GM18498 (cell line): Measurements from ENCODE around the gene SNAPC2.
"Not testable (repeated sequence)": the region's sequence is repeated elsewhere in the genome, so short reads cannot be mapped to it uniquely, and the experiment has no call there.

Experiments used
- ATAC-seq: cut with Tn5 transposase; IDR thresholded peaks from one replicate; pipeline ENCODE4 v1.9.1; 2021; ENCODE audit warnings: mild to moderate bottlenecking, moderate library complexity; ENCODE audit not compliant: unreplicated experiment

Gene SNAPC2

GRCh38 chr19:7908742-7909461, 11.2 kb upstream of the SNAPC2 start:
- no peak for ATAC-seq

GRCh38 chr19:7909471-7910067, 10.6 kb upstream of the SNAPC2 start:
- no peak for ATAC-seq

GRCh38 chr19:7910321-7911161, 9.6 kb upstream of the SNAPC2 start:
- no peak for ATAC-seq

DNA sequence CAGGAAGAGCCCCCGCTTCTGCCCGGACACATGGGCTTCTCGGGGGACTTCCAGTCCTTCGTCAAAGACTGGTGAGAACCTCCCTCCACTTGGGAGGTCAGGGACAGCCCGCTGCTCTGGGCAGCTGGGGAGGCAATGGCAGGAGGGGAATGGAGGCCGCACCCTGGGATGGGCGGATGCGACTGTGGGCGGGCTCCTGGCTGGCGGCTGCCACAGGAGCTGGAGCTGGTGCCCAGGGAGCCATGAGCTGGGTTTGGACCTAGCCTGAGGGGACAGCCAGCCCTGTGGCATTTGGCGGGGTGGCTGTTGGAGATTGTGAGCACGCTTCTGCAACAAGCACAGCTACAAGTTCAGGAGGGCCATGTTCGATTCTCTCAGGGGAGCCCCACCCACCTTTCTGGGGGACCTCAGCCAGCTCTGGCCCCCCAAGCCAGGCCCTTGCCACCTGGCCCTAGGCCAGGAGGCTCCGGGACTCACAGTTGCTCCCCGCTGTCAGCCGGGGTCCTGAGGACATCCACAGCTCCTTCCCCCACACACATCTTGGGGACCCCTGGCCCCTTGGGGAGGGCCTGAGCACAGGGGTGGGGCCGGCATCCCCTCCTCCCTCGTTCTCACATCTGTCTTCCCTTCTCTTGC, 8.5 kb upstream of the SNAPC2 start:
- ATAC-seq = no peak

DNA sequence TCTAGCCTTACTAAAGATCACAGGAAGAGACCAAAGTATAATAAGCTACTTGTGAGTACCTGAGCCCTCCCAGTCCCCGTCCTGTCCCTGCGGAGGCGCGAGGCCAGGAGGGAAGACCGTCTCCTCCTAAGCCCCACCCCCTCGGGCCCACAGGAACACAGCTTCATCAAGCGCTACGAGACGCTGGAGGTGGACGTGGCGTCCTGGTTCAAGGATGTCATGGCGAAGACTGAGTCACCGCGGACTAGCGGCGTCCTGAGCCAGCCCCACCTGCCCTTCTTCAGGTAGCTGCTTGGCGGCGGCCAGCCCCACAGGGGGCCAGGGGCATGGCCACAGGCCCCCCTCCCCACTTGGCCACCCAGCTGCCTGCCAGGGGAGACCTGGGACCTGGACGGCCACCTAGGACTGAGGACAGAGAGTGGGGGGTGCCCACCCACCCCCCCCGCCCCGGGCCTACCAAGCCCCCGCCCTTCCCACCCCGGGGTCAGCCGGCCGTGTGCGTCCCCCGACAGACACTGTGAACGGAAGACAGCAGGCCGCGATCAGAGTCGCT, 7.9 kb upstream of the SNAPC2 start:
- no peak for ATAC-seq

DNA sequence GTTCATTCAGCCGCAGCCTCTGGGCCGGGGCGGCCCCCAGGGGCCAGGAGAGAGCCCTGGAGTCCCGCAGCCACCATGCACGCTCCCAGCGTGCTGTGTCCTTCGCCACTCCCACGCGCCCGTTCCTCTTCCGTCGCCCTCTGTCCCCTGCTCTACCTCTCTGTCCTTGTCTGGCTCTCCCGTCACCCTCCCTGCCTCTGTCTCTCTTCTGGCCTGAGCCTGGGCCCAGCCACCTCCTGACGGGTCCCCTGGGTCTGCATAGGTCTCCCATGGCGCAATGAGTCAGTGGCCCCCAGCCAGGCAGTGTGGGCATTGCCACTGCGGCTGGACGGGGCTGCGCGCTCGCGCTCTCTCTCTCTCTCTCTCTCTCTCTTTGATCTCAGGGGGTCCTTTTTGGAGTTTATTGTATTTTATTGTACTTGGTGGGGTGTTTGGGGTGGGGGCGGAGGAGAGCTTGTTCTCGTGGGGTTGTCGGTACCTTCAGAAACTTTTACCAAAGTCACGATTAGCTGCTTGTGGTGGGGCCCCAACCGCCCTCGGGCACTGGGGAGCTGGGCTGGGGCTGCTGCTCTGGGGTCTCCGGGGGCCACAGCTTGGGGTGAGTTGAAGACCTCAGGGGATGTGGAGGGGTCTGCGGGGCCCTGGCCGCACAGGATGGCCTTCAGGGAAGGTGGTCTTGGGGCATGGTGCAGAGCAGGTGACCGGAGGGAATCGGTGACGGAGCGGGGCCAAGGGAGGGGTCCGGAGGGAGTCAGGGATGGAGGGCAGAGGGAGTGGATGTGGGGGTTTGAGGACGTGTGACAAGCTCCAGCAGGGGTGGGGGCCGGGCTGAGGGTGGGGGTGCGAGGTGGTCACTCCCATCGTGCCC, 7.2 kb upstream of the SNAPC2 start:
- ATAC-seq = no peak

GRCh38 chr19:7913652-7914051, 6.5 kb upstream of the SNAPC2 start:
- ATAC-seq = no peak

DNA sequence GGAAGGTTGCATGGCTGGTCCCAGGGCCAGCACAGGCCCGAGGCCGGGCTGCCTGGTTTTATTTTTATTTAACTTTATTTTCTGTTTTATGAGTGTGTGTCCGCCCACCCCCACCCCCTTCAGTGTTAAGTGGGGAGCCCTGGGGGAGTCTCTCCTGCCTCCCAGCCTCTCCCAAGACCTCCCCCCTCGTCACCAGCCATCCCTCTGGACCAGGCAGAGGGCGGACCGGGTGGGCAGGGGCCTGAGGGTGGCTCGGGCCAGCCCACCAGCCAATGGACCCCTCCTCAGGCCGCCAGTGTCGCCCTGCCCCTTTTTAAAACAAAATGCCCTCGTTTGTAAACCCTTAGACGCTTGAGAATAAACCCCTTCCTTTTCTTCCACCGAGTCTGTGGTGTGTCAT, 6.0 kb upstream of the SNAPC2 start:
- ATAC-seq = no peak

GRCh38 chr19:7914598-7915045, 5.5 kb upstream of the SNAPC2 start, which contains the start of gene TGFBR3L:
Gene TGFBR3L (plus strand): TSS chr19:7914830.
- ATAC-seq = no peak

DNA sequence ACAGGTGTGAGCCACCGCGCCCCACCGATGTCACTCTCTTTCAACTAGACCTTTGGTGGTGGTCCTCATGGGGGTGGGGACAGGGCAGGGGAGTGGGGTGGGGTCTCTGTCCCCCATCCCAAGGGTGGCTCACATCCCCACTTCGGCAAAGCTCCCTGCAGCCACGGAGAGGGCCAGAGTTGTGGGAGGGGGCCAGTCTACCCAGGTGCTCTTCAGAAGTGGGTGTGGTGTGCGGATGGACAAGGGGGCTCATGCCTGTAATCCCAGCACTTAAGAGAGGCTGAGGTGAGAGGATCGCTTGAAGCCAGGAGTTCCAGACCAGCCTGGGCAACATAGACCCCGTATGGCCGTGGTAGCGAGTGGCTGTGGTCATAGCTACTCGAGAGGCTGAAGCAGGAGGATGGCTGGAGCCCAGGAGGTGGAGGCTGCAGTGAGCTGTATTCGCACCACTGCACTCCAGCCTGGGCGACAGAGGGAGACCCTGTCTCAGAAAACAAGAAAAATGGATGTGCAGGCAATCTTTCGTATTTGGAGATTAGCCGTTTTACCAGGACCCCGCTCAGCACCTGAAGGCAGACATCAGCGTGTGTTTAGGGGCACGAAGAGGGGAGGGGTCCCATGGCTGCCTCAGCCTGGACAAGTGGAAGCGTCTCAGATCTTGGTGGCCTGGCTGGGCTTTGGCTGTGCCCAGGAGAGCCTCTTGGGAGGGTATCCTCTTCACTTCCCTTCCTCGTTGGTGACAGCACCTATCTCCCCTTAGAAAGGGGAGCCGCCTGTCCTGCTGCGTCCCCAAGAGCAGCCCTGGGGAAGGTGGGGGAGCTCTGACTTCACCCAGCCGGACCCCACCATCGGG, 4.7 kb upstream of the SNAPC2 start:
- no peak for ATAC-seq

GRCh38 chr19:7916103-7916954, 3.8 kb upstream of the SNAPC2 start:
- no peak for ATAC-seq

GRCh38 chr19:7916955-7917266, 3.2 kb upstream of the SNAPC2 start:
- ATAC-seq = no peak

DNA sequence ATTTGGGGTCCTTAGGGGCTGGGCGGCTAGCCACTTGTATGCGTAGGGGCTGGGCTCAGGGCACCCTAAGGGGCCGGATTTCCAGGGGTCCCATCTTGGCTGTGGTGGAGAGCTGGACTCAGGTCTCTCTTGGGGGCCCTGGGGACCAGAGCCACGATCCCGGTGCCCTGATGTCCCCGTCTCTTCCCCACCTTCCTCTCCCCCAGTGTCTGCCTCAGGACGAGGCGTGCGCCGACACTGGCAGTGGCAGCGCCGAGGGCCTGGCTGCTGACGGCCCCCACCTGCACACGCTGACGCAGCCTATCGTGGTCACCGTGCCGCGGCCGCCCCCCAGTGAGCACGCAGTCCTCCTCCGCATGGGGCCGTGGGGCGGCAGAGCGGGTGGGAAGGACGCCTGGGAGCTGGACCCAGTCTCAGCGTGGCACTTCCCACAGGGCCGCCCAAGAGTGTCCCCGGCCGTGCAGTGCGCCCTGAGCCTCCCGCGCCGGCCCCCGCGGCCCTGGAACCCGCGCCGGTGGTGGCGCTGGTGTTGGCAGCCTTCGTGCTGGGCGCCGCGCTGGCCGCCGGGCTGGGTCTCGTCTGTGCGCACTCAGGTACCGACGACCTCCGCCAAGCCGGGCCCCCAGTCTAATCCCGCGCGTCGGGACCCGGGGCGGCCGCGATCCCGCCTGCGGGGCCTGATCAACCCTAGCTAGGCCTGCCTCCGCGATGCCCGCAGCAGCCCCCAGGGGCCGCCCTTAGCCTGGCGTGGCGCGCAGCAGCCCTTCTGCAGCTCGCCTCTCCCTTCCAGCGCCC, 2.7 kb upstream of the SNAPC2 start:
- no peak for ATAC-seq

- not testable (repeated sequence) for ATAC-seq
Observed at GRCh38 chr19:7918062-7918614, 2.0 kb upstream of the SNAPC2 start.

DNA sequence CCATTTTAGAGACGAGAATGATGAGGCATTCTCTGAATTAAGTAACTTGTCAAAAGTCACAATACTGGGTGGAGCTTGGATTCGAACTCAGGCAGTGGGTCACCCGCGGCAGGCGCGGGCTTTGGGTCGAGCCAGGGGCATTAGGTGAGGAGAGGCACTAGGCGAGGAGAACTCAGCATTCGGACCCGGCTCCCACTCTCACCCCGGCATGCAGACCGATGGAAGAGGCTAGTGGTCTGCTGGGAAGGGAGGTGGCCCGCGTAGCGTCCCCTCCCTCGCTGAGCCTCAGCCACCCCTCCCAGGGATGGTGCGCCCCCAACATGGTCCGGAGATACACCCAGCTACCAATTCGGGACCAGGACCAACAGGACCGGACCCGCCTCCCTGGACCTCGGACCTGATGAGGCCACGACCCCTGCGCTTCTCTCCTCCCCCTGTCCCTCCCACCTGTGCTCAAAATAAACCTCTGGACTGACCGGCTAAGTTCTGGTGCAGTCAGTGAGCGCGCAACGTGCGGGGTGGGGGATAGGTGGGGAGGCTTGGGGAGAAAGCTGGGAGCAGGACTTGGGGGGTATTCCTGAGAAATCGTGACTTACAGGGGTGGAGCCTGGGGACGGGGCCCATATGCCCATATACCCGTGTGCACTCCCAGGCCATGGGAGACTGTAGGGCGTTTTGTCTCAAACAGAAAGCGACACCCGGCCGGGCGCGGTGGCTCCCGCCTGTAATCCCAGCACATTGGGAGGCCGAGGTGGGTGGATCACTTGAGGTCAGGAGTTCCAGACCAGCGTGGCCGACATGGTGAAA, 1.3 kb upstream of the SNAPC2 start:
- ATAC-seq = no peak

DNA sequence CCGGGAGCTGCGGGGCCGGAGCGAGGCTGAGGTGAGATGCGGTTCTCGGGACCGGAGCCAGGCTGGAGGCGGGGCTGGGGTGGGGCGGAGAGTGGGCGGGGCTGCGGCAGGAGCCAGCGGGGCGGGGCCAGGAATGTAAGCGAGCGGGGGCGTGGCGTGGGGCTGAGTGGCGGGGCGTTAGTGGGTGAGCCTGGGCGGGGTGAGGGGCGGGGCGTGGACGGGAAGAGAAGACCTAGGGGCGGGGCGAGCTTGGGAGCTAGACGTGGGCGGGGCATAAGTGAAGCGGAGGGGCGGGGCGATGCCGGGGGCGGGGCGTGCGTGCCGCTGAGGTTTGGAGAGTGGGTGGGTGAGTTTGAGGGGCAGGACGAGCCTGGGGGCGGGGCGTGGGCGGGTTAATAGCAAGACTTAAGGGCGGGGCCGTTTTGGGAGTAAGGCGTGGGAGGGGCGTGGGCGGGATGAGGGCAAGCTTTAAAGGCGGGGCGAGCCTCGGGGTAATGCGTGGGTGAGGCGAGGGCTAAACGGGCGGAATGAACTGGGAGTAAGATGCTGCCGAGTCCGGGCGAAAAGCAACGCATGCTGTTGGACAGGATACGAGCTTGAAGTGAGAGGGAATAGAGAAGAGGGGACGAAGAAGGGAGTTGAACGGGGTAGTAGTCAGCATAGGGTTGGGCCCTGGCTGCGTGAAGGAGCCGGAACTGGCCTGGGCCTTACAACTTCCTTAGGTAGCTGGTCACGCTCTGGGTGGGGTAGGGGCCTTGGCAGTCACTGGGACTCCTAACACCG, 572 bp downstream of the SNAPC2 start:
- peak; percentile 46 for ATAC-seq
